Vagina (tissue), 2 donors: Measurements from ENCODE around the gene ALG1. TPM values are rescaled to one million over a fixed set of nuclear protein-coding genes. Genes with fewer than 3 reads are reported as not detected.
"Not testable (repeated sequence)": the region's sequence is repeated elsewhere in the genome, so short reads cannot be mapped to it uniquely, and the experiment has no call there.

Source experiments
- DNase-seq, 2 donors: peaks; one replicate each; pipeline ENCODE4 v3.0.0-alpha.2; 2017; ENCODE audit errors: extremely low spot score in 2 of 2
- H3K27ac ChIP-seq: fragments of 200-600 bp; sonication (generic); one replicate; pipeline ENCODE4 v1.5.1; 2019
- H3K27me3 ChIP-seq: fragments of 200-600 bp; sonication (generic); one replicate; pipeline ENCODE4 v1.5.1; 2019
- H3K36me3 ChIP-seq, 2 donors: fragments of 200-600 bp; sonication (generic); one replicate each; pipeline ENCODE4 v1.5.1; 2017 to 2019
- H3K4me1 ChIP-seq: fragments of 200-600 bp; sonication (generic); one replicate; pipeline ENCODE4 v1.5.1; 2019
- H3K4me3 ChIP-seq, 2 donors: fragments of 200-600 bp; sonication (generic); 1 replicate in 1 of 2; 2 replicates in 1 of 2; pipeline ENCODE4 v1.5.1; 2016 to 2019
- H3K9me3 ChIP-seq: fragments of 200-600 bp; sonication (generic); one replicate; pipeline ENCODE4 v1.5.1; 2019
- POLR2A ChIP-seq, 2 donors: fragments of 450-650 bp; IDR thresholded peaks; one replicate each; pipeline ENCODE4 v1.6.1; 2017; ENCODE audit warnings: antibody characterized with exemption in 2 of 2, mild to moderate bottlenecking in 2 of 2, moderate library complexity in 2 of 2
- POLR2AphosphoS5 ChIP-seq, 2 donors: sonication (generic); formaldehyde crosslinking; IDR thresholded peaks; one replicate each; pipeline ENCODE4 v1.9.0; 2017; ENCODE audit warnings: antibody characterized with exemption in 2 of 2, mild to moderate bottlenecking in 2 of 2, low read depth in 1 of 2; ENCODE audit not compliant: insufficient read depth in 1 of 2
- intact Hi-C: fragments of 100-400 bp; cut with DNase I; formaldehyde crosslinking; loops from one replicate; pipeline ENCODE4 v1.15.1; 2023
- total RNA-seq: library from RNA; depleted of rRNA; stranded (reverse); fragments of >200 nt; gene quantifications from one replicate; pipeline ENCODE4 v1.2.3, GENCODE V29; 2016
- TF ChIP-seq, protein P1 (sequence below), 3 experiments: fragments of 450-650 bp in 2 of 3; fragments of 200-600 bp in 1 of 3; sonication (generic) in 1 of 3; IDR thresholded peaks; one replicate each; pipeline ENCODE4 v1.5.1; 2017 to 2019; ENCODE audit warnings: antibody characterized with exemption in 3 of 3, mild to moderate bottlenecking in 2 of 3, moderate library complexity in 2 of 3

Gene ALG1
- total RNA-seq, 1 donor from 2014 or later = 22.8 TPM

DNA sequence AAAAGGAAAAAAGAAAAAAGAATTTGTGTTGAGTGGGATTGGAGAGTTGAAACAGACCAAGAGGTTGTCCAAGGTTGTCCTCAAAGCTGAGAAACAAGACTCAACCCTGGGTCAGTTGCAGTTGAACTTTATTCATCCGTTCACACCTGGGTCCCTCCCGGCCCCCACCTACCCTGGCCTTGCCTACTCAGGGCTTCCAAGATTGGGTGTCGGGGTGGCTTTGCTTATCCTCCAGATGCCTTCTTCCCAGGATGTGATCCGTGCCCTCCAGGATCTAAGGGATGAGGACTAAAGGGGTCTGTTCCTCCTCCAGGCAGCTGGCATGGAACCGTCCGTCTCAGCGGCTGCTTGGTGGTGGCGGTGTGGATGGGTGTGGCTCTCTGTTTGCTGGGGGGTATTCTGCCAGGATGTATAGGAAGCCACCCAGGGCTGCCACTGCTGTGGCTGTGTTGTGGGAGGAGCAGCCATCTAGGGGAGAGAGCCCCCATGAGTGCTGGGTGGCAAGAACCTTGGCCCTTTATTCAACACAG lies 27.6 kb upstream of the ALG1 start:
- H3K36me3 ChIP-seq = no peaks in the 10 kb centered on the region
- intact Hi-C loops = no loop called here
- H3K27ac ChIP-seq = no peak overlapping the region
- no peaks in the 10 kb centered on the region for H3K27me3 ChIP-seq
- TF ChIP-seq, protein P1, sequence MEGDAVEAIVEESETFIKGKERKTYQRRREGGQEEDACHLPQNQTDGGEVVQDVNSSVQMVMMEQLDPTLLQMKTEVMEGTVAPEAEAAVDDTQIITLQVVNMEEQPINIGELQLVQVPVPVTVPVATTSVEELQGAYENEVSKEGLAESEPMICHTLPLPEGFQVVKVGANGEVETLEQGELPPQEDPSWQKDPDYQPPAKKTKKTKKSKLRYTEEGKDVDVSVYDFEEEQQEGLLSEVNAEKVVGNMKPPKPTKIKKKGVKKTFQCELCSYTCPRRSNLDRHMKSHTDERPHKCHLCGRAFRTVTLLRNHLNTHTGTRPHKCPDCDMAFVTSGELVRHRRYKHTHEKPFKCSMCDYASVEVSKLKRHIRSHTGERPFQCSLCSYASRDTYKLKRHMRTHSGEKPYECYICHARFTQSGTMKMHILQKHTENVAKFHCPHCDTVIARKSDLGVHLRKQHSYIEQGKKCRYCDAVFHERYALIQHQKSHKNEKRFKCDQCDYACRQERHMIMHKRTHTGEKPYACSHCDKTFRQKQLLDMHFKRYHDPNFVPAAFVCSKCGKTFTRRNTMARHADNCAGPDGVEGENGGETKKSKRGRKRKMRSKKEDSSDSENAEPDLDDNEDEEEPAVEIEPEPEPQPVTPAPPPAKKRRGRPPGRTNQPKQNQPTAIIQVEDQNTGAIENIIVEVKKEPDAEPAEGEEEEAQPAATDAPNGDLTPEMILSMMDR (IDR thresholded peaks at IDR 0.05) = no peak
- TF ChIP-seq POLR2AphosphoS5 (IDR thresholded peaks at IDR 0.05; ENCODE audit: insufficient read depth in 1 of 2, low read depth in 1 of 2) (no peak), POLR2A (IDR thresholded peaks at IDR 0.05) (no peak)
- H3K4me3 ChIP-seq = no peak overlapping the region
- no peaks in the 10 kb centered on the region for H3K4me1 ChIP-seq
- DNase-seq = peak in 1 of 2 donors; percentile 94
- H3K9me3 ChIP-seq = no peaks in the 10 kb centered on the region

DNA sequence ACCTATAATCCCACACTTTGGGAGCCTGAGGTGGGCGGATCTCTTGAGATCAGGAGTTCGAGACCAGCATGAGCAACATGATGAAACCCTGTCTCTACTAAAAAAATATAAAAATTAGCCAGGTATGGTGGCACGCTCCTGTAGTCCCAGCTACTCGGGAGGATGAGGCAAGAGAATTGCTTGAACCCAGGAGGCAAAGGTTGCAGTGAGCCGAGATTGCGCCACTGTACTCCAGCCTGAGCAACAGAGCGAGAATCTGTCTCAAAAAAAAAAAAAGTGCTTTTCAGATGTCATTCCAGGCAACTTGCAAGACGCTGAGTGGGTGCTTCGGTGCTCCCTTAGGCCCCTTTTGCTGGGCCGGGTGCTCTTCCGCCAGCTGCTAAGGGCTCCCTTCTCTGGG lies 27.1 kb upstream of the ALG1 start:
- H3K36me3 ChIP-seq, H3K27ac ChIP-seq, H3K4me1 ChIP-seq, DNase-seq, H3K9me3 ChIP-seq, H3K27me3 ChIP-seq, intact Hi-C loops, H3K4me3 ChIP-seq: not testable (repeated sequence)

DNA sequence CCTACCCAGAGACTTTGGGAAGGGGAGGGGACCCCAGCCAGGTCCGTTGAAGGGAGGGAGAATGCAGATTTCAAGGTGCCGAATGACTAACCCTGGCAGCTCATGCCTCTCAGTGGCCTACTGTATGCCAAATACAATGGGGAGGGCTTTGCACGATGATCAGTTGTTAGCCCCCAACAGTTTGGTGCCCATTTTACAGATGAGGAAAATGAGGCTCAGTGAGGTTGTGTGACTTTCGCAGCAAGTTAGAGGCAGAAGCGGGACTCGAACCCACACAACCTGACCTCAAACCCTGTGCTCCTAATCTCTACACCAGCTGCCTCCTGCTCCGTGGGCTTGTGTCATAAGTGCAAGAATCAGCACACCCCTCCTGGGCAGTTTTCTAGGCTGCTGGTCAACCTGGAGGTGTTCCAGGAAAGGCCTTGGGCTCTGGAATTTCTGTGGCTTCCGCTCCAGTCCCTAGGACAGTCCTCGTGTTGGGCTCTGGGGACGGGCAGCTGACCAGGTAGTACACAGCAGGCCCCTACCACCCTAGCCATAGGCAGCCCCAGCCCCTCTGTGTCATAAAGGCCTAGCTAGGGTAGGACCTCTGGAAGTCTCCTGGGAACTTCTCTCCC lies 26.0 kb upstream of the ALG1 start:
- Histone ChIP-seq H3K4me3 (no peak overlapping the region), H3K4me1 (no peaks in the 10 kb centered on the region), H3K36me3 (no peaks in the 10 kb centered on the region), H3K9me3 (no peaks in the 10 kb centered on the region), H3K27me3 (no peaks in the 10 kb centered on the region), H3K27ac (no peak overlapping the region)
- TF ChIP-seq, protein P1 (IDR thresholded peaks at IDR 0.05) = no peak
- no peak for TF ChIP-seq POLR2A (IDR thresholded peaks at IDR 0.05)
- no peak for TF ChIP-seq POLR2AphosphoS5 (IDR thresholded peaks at IDR 0.05; ENCODE audit: insufficient read depth in 1 of 2, low read depth in 1 of 2)
- intact Hi-C loops = no loop called here
- no peak for DNase-seq

DNA sequence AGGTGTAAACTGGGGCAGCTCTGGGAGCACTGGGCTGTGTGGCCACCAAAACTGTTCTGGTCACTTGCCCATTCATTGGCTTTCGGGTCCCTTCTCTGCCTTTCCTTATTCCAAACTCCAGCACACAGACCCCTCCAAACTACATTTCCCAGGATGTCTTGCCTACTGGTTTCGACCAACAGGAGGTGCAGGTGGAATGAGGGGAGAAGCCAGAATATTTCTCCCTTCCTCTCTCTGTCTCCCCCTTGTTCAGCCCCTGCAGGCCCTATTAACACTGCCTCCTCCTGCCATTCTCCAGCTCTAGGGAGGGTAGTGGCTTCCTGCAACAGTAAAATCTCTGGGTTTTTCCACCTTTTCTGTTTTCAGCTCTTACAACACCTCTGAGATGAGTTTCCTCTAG lies 24.7 kb upstream of the ALG1 start:
- no peaks in the 10 kb centered on the region for H3K27me3 ChIP-seq
- no peaks in the 10 kb centered on the region for H3K4me1 ChIP-seq
- H3K36me3 ChIP-seq = no peaks in the 10 kb centered on the region
- no peak overlapping the region for H3K4me3 ChIP-seq
- no peak for DNase-seq
- no peak overlapping the region for H3K27ac ChIP-seq
- no peaks in the 10 kb centered on the region for H3K9me3 ChIP-seq
- intact Hi-C loops = no loop called here
- TF ChIP-seq POLR2AphosphoS5 (IDR thresholded peaks at IDR 0.05; ENCODE audit: insufficient read depth in 1 of 2, low read depth in 1 of 2) (no peak), POLR2A (IDR thresholded peaks at IDR 0.05) (no peak)
- TF ChIP-seq, protein P1 (IDR thresholded peaks at IDR 0.05) = no peak

DNA sequence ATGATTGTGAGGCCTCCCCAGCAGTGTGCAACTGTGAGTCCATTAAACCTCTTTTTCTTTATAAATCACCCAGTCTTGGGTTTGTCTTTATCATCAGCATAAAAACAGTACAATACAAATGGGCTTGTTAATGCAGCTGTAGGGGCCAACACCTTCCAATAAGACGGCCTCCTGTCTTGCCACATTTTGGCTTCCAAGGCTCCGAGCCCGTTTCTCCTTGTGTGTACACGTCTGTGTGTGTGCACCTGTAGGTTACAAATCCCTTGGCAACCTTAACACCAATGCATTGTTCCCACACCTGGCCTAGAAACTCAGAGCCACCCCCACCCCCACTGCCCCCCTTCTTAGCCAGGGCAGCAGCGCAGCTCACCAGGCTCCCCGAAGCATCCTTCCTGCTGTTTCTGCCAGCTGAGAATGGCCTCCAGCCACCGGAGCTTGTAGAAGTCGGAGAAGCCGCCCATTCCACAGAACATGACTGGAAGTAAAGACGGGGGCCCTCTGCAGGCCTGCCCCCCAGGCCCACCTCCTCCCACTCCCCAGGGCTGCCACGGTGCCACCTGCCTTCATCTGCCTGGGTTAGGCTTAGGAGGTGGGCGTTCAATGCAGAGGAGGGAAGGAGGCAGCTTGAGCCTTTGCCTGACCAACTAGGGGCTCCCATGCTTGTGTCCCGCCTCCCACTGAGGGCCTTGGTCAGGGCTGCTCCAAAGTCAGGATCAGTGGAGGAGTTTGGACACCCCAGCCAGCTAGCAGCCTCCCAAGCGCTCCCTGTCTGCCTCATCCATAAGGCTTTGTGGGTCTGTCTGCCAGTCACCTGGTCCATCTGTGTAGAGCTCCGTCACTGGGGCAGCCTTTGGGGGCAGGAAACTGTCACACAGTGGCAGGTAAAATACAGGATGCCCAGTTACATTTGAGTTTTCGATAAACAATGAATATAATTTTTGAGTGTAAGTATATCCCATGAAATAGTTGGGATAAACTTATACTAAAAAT lies 16.5 kb upstream of the ALG1 start:
- H3K4me1 ChIP-seq = no peaks in the 10 kb centered on the region
- intact Hi-C loops = no loop called here
- H3K9me3 ChIP-seq = no peaks in the 10 kb centered on the region
- no peaks in the 10 kb centered on the region for H3K27me3 ChIP-seq
- H3K36me3 ChIP-seq = no peaks in the 10 kb centered on the region
- no peak for DNase-seq
- TF ChIP-seq, protein P1 (IDR thresholded peaks at IDR 0.05) = no peak
- TF ChIP-seq POLR2AphosphoS5 (IDR thresholded peaks at IDR 0.05; ENCODE audit: insufficient read depth in 1 of 2, low read depth in 1 of 2) (no peak), POLR2A (IDR thresholded peaks at IDR 0.05) (no peak)
- no peak overlapping the region for H3K27ac ChIP-seq
- H3K4me3 ChIP-seq = no peak overlapping the region
